ENCODE results near the gene RBM20.
"Not testable (repeated sequence)": the region's sequence is repeated elsewhere in the genome, so short reads cannot be mapped to it uniquely, and the experiment has no call there.

The RBM20 gene

GRCh38 chr10:110860576-110861241 lies 216.6 kb downstream of the RBM20 start:
- DNase-seq, result no peak

- DNase-seq, result no peak
Measured at GRCh38 chr10:110861476-110861875, 217.3 kb downstream of the RBM20 start.

GRCh38 chr10:110861930-110862649 lies 218.0 kb downstream of the RBM20 start:
- DNase-seq, result no peak

- no peak for DNase-seq
Measured at GRCh38 chr10:110862961-110863360, 218.8 kb downstream of the RBM20 start.

GRCh38 chr10:110863361-110863760 lies 219.2 kb downstream of the RBM20 start:
- no peak for DNase-seq

GRCh38 chr10:110863956-110864355 lies 219.8 kb downstream of the RBM20 start:
- no peak for DNase-seq

GRCh38 chr10:110864662-110865140 lies 220.6 kb downstream of the RBM20 start:
- DNase-seq, result no peak

- DNase-seq, result no peak
Measured at GRCh38 chr10:110865186-110865808, 221.2 kb downstream of the RBM20 start.

- no peak for DNase-seq
Measured at GRCh38 chr10:110865809-110866482, 221.8 kb downstream of the RBM20 start.

- DNase-seq, result not testable (repeated sequence)
Measured at GRCh38 chr10:110867011-110867806, 223.1 kb downstream of the RBM20 start.

GRCh38 chr10:110867807-110868465 lies 223.8 kb downstream of the RBM20 start:
- DNase-seq, result no peak

GRCh38 chr10:110868981-110869380 lies 224.8 kb downstream of the RBM20 start:
- DNase-seq, result no peak

GRCh38 chr10:110870823-110871297 lies 226.7 kb downstream of the RBM20 start:
- DNase-seq, result no peak

GRCh38 chr10:110871298-110872084 lies 227.4 kb downstream of the RBM20 start, which contains the start of gene PDCD4:
Gene PDCD4, plus strand, starts transcription at chr10:110871928. Its CDS starts 4,100 bp downstream, at chr10:110876028.
- DNase-seq, result peak; percentile 96

GRCh38 chr10:110872145-110872983 lies 228.2 kb downstream of the RBM20 start:
- peak; percentile 86 for DNase-seq

- no peak for DNase-seq
Measured at GRCh38 chr10:110872984-110873923, 229.1 kb downstream of the RBM20 start.

GRCh38 chr10:110873951-110874350 lies 229.8 kb downstream of the RBM20 start:
- DNase-seq, result no peak

- DNase-seq, result no peak
Measured at GRCh38 chr10:110876000-110876399, 231.9 kb downstream of the RBM20 start.

- no peak for DNase-seq
Measured at GRCh38 chr10:110876788-110877187, 232.7 kb downstream of the RBM20 start.

Data from activated CD8-positive, alpha-beta memory T cell treated with anti-CD3 and anti-CD28 coated beads, Interleukin-2, amount 50 U/mL, for 48 hours (primary cell).